HL-60/S4 treated with phorbol 12-myristate 13-acetate at 8.2 ng/mL for 4 days and 3 days (cell line): ENCODE results near the gene ITGAX.
"Not testable (repeated sequence)": the region's sequence is repeated elsewhere in the genome, so short reads cannot be mapped to it uniquely, and the experiment has no call there.

Experiments
- in situ Hi-C: fragments of 300-500 bp; cut with MboI; formaldehyde crosslinking; loops from 2 replicates; pipeline ENCODE4 v1.15.0; 2022; ENCODE audit warnings: low sequenced_read_pairs

Gene ITGAX

GRCh38 chr16:31404353-31405064 lies 49.5 kb downstream of the ITGAX start:
- in situ Hi-C loops = no loop called here

GRCh38 chr16:31407406-31407805 lies 52.4 kb downstream of the ITGAX start:
- in situ Hi-C loops = no loop called here

- in situ Hi-C loops = no loop called here
Measured at GRCh38 chr16:31409433-31409832, 54.5 kb downstream of the ITGAX start.

- in situ Hi-C loops = no loop called here
Measured at GRCh38 chr16:31410082-31410481, 55.1 kb downstream of the ITGAX start.

GRCh38 chr16:31411024-31411844 lies 56.3 kb downstream of the ITGAX start:
- in situ Hi-C loops = no loop called here

- in situ Hi-C loops = no loop called here
Measured at GRCh38 chr16:31412750-31413149, 57.8 kb downstream of the ITGAX start.

GRCh38 chr16:31413381-31413780 lies 58.4 kb downstream of the ITGAX start:
- in situ Hi-C loops = no loop called here

- in situ Hi-C loops = no loop called here
Measured at GRCh38 chr16:31413943-31414342, 59.0 kb downstream of the ITGAX start.

GRCh38 chr16:31414706-31415105 lies 59.7 kb downstream of the ITGAX start:
- in situ Hi-C loops = no loop called here

- in situ Hi-C loops = no loop called here
Measured at GRCh38 chr16:31416371-31416770, 61.4 kb downstream of the ITGAX start.

- in situ Hi-C loops = not testable (repeated sequence)
Measured at GRCh38 chr16:31417036-31417435, 62.1 kb downstream of the ITGAX start.

- in situ Hi-C loops = no loop called here
Measured at GRCh38 chr16:31417916-31418315, 62.9 kb downstream of the ITGAX start.

- in situ Hi-C loops = no loop called here
Measured at GRCh38 chr16:31420037-31420436, 65.1 kb downstream of the ITGAX start.

GRCh38 chr16:31421587-31421986 lies 66.6 kb downstream of the ITGAX start:
- in situ Hi-C loops = no loop called here

- in situ Hi-C loops = no loop called here
Measured at GRCh38 chr16:31423241-31423640, 68.3 kb downstream of the ITGAX start.

GRCh38 chr16:31423801-31424200 lies 68.8 kb downstream of the ITGAX start:
- in situ Hi-C loops = no loop called here

GRCh38 chr16:31427441-31428278 lies 72.7 kb downstream of the ITGAX start:
- in situ Hi-C loops = no loop called here

- in situ Hi-C loops = no loop called here
Measured at GRCh38 chr16:31428279-31428597, 73.3 kb downstream of the ITGAX start, which contains the start of gene COX6A2. Gene COX6A2 (minus strand): TSS chr16:31428360. CDS start chr16:31428325, 35 bp downstream.

GRCh38 chr16:31428638-31429247 lies 73.8 kb downstream of the ITGAX start:
- in situ Hi-C loops = no loop called here

GRCh38 chr16:31429314-31429713 lies 74.3 kb downstream of the ITGAX start:
- in situ Hi-C loops = no loop called here

- in situ Hi-C loops = no loop called here
Measured at GRCh38 chr16:31429796-31430195, 74.8 kb downstream of the ITGAX start.
